Medulla oblongata (tissue), 1 donor: Measurements from ENCODE around the gene RASL11B.
A peak's percentile ranks its signal among the peaks of the same experiment; 100 is the strongest.
"Not testable (repeated sequence)": the region's sequence is repeated elsewhere in the genome, so short reads cannot be mapped to it uniquely, and the experiment has no call there.

Experiments used
- DNase-seq: peaks from one replicate; pipeline ENCODE4 v3.0.0-alpha.2; 2015; ENCODE audit errors: extremely low spot score

The RASL11B gene

GRCh38 chr4:52861879-52862616, at the start of gene RASL11B:
TSS of gene RASL11B (plus strand) at chr4:52862317. CDS start at chr4:52862508, 191 bp downstream.
- peak; percentile 90 for DNase-seq

- no peak for DNase-seq
Measured at GRCh38 chr4:52813546-52813945, 48.6 kb upstream of the RASL11B start.

GRCh38 chr4:52822583-52822971, 39.5 kb upstream of the RASL11B start:
- DNase-seq: no peak

- DNase-seq: no peak
Measured at GRCh38 chr4:52822972-52823701, 39.0 kb upstream of the RASL11B start.

GRCh38 chr4:52823702-52824092, 38.4 kb upstream of the RASL11B start:
- no peak for DNase-seq

- DNase-seq: no peak
Measured at GRCh38 chr4:52824270-52824602, 37.9 kb upstream of the RASL11B start.

- DNase-seq: no peak
Measured at GRCh38 chr4:52824603-52825459, 37.3 kb upstream of the RASL11B start.

GRCh38 chr4:52825460-52826090, 36.5 kb upstream of the RASL11B start:
- DNase-seq: no peak

- no peak for DNase-seq
Measured at GRCh38 chr4:52833941-52834525, 28.1 kb upstream of the RASL11B start.

GRCh38 chr4:52834641-52835456, 27.3 kb upstream of the RASL11B start:
- not testable (repeated sequence) for DNase-seq

- DNase-seq: no peak
Measured at GRCh38 chr4:52836120-52836519, 26.0 kb upstream of the RASL11B start.

- no peak for DNase-seq
Measured at GRCh38 chr4:52836678-52837077, 25.4 kb upstream of the RASL11B start.

GRCh38 chr4:52837716-52838558, 24.2 kb upstream of the RASL11B start:
- DNase-seq: peak; percentile 27

GRCh38 chr4:52838729-52839586, 23.2 kb upstream of the RASL11B start:
- DNase-seq: no peak

- no peak for DNase-seq
Measured at GRCh38 chr4:52840531-52841370, 21.4 kb upstream of the RASL11B start.

- peak; percentile 74 for DNase-seq
Measured at GRCh38 chr4:52841682-52842456, 20.2 kb upstream of the RASL11B start.

GRCh38 chr4:52842792-52843191, 19.3 kb upstream of the RASL11B start:
- DNase-seq: no peak
